ENCODE data around the gene PLA2G4E.

The PLA2G4E gene

DNA sequence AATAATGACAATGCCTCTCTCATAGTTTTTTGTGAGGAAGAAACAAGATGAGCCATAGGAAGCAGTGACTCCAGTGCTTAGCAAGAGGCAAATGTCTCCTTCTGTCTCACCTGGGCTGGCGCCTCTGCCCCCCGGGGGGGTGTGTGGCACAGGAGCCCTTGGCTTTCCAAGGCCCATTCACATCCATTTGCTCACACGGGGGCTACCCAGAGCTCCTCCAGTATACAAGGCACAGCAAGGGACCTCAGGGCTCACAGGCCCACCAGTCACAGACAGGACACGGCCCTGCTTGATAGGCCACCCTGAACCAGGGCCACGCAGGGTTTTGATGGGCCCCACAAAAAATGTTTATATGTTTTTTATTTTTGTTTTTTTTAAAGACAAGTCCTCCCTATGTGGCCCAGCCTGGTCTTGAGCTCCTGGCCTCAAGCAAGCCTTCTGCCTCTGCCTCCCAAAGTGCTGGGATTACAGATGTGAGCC is 26.6 kb downstream of the PLA2G4E start:
- no peak overlapping the region for H3K4me3 ChIP-seq (ENCODE audit: low read depth, low read length)
- TF ChIP-seq, protein P1, sequence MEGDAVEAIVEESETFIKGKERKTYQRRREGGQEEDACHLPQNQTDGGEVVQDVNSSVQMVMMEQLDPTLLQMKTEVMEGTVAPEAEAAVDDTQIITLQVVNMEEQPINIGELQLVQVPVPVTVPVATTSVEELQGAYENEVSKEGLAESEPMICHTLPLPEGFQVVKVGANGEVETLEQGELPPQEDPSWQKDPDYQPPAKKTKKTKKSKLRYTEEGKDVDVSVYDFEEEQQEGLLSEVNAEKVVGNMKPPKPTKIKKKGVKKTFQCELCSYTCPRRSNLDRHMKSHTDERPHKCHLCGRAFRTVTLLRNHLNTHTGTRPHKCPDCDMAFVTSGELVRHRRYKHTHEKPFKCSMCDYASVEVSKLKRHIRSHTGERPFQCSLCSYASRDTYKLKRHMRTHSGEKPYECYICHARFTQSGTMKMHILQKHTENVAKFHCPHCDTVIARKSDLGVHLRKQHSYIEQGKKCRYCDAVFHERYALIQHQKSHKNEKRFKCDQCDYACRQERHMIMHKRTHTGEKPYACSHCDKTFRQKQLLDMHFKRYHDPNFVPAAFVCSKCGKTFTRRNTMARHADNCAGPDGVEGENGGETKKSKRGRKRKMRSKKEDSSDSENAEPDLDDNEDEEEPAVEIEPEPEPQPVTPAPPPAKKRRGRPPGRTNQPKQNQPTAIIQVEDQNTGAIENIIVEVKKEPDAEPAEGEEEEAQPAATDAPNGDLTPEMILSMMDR (IDR thresholded peaks at IDR 0.05; ENCODE audit: insufficient read depth, low read depth, low read length, missing control alignments) = no peak
- no peak for DNase-seq (ENCODE audit: low read depth)

GRCh38 chr15:41993472-41994170 is 27.2 kb downstream of the PLA2G4E start:
- no peak for DNase-seq (ENCODE audit: low read depth)
- TF ChIP-seq, protein P1 (IDR thresholded peaks at IDR 0.05; ENCODE audit: insufficient read depth, low read depth, low read length, missing control alignments) = no peak
- H3K4me3 ChIP-seq (ENCODE audit: low read depth, low read length) = no peak overlapping the region

- TF ChIP-seq, protein P1 (IDR thresholded peaks at IDR 0.05; ENCODE audit: insufficient read depth, low read depth, low read length, missing control alignments) = no peak
- DNase-seq (ENCODE audit: low read depth) = no peak
These were observed 28.0 kb downstream of the PLA2G4E start for GRCh38 chr15:41992803-41993190.

DNA sequence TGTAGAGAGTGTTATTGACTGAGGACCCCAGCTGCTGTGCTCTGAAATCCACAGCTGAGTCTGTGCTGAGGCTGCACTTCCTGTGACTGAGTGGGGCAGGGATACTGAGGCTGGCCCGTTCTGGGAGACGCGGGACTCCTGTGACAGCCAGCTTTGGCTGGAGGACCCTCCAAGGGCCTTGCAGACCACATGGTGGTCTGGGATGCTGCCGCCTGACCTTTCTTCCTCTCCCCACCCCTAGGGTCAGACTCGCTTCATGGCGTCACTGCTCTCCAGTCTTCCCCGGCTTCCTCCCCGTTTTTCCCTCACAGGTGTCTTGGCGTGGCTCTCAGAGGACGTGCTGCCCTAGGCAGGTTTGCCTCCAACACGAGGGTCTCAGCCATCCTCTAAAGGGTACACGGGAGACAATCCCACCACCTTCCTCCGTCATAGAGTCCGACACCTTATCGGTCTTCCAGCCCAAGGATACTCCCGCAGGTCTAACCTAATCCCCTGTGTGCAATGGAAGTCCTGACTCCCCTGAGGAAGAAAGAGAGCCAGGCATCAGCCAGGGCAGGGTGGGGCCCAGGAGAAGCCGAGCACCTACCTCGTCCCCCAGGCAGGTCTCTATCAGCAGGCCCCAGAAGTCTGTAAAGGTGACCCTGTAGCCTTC is 28.6 kb downstream of the PLA2G4E start:
- no peak overlapping the region for H3K4me3 ChIP-seq (ENCODE audit: low read depth, low read length)
- no peak for DNase-seq (ENCODE audit: low read depth)
- TF ChIP-seq, protein P1 (IDR thresholded peaks at IDR 0.05; ENCODE audit: insufficient read depth, low read depth, low read length, missing control alignments) = no peak

More at GRCh38 chr15:41992803-41993190, 28.0 kb downstream of the PLA2G4E start:
- no peak overlapping the region for H3K4me3 ChIP-seq (ENCODE audit: low read depth, low read length)

DNA sequence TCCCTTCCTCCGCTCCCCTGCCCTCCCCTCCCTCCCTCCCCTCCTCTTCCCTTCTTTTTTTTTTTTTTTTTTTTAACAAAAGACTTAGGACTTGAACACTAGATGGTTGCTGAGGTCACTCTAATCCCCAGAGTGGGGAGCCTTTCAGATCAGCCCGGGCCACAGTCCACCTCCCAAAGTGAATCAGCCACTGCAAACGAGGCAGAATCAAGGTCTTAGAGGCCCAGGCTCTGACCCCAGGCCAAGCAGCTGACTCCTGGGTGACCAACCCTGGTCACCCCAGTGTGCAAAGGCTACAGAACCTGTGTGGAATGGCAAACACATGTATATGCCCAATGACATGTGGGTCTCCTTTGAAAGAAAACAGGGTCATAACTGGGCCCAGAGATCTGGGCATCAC is 30.2 kb downstream of the PLA2G4E start:
- TF ChIP-seq, protein P1 (IDR thresholded peaks at IDR 0.05; ENCODE audit: insufficient read depth, low read depth, low read length, missing control alignments) = no peak
- DNase-seq (ENCODE audit: low read depth) = no peak

DNA sequence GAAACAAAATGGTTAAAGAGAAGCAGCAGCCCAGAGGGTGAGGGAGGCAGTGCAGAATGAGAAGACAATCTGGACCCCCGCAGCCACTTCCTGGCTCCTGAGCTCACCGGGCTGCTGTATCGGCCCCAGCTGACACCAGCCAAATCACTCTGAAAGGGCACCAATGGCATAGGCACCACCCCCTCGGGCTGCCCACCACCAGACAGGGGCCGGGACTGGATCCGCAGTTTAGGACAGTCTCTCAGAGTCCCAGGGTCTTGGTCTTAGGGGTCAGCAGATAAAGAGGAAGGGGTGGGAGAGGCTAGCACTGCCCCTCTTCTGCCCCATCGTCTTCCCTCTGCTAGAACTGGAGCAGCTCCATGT is 30.6 kb downstream of the PLA2G4E start:
- no peak overlapping the region for H3K4me3 ChIP-seq (ENCODE audit: low read depth, low read length)
- DNase-seq (ENCODE audit: low read depth) = no peak
- TF ChIP-seq, protein P1 (IDR thresholded peaks at IDR 0.05; ENCODE audit: insufficient read depth, low read depth, low read length, missing control alignments) = no peak

More for the DNA sequence above, 30.2 kb downstream of the PLA2G4E start:
- no peak overlapping the region for H3K4me3 ChIP-seq (ENCODE audit: low read depth, low read length)
